Measurements from ENCODE around the gene PCMTD2.

Gene PCMTD2

GRCh38 chr20:64241061-64241460, 14.5 kb upstream of the PCMTD2 start:
- DNase-seq (ENCODE audit: low read depth), result no peak
- TF ChIP-seq CTCF (conservative IDR thresholded peaks at IDR 0.05; ENCODE audit: low read length), result no peak
- H3K4me3 ChIP-seq (ENCODE audit: low read length), result no peak overlapping the region

GRCh38 chr20:64242003-64242796, 13.3 kb upstream of the PCMTD2 start:
- TF ChIP-seq CTCF (conservative IDR thresholded peaks at IDR 0.05; ENCODE audit: low read length), result no peak
- H3K4me3 ChIP-seq (ENCODE audit: low read length), result no peak overlapping the region
- no peak for DNase-seq (ENCODE audit: low read depth)

GRCh38 chr20:64242797-64243475, 12.6 kb upstream of the PCMTD2 start:
- DNase-seq (ENCODE audit: low read depth), result no peak
- H3K4me3 ChIP-seq (ENCODE audit: low read length), result no peak overlapping the region
- TF ChIP-seq CTCF (conservative IDR thresholded peaks at IDR 0.05; ENCODE audit: low read length), result no peak

- no peak for TF ChIP-seq CTCF (conservative IDR thresholded peaks at IDR 0.05; ENCODE audit: low read length)
- DNase-seq (ENCODE audit: low read depth), result no peak
- H3K4me3 ChIP-seq (ENCODE audit: low read length), result no peak overlapping the region
Observed at GRCh38 chr20:64244281-64244805, 11.2 kb upstream of the PCMTD2 start.

GRCh38 chr20:64244870-64245603, 10.5 kb upstream of the PCMTD2 start:
- no peak for DNase-seq (ENCODE audit: low read depth)
- no peak for TF ChIP-seq CTCF (conservative IDR thresholded peaks at IDR 0.05; ENCODE audit: low read length)
- no peak overlapping the region for H3K4me3 ChIP-seq (ENCODE audit: low read length)

GRCh38 chr20:64245746-64246595, 9.6 kb upstream of the PCMTD2 start:
- H3K4me3 ChIP-seq (ENCODE audit: low read length), result no peak overlapping the region
- no peak for DNase-seq (ENCODE audit: low read depth)
- TF ChIP-seq CTCF (conservative IDR thresholded peaks at IDR 0.05; ENCODE audit: low read length), result no peak
